GM12878 (cell line): ENCODE results near the gene EIF5B. TPM values are rescaled to one million over a fixed set of nuclear protein-coding genes. Genes with fewer than 3 reads are reported as not detected.
"Not testable (repeated sequence)": the region's sequence is repeated elsewhere in the genome, so short reads cannot be mapped to it uniquely, and the experiment has no call there.

Experiments used
- ATAC-seq: fragments of 200-7000 bp; cut with Tn5 transposase; 3 replicates; pipeline ENCODE4 v1.9.1; 2020; ENCODE audit warnings: mild to moderate bottlenecking, moderate library complexity
- BruUV-seq: library from RNA; stranded (reverse); fragments of 400-500 nt; replicated peaks from 2 replicates; lab custom pipeline; 2021; lab: Mats Ljungman, UMichigan
- CTCF ChIA-PET: fragments of 300-600 bp; sonication (Branson Sonifier 250); formaldehyde crosslinking; extraction: SDS; loops from one replicate; lab custom pipeline; 2021; ENCODE audit warnings: inconsistent platforms; lab: Yijun Ruan, JAX
- POLR2A ChIA-PET: fragments of 350-600 bp; formaldehyde crosslinking; extraction: SDS; loops from one replicate; lab custom pipeline; 2021; ENCODE audit warnings: inconsistent platforms; lab: Charles Lee
- RAD21 ChIA-PET: fragments of 300-600 bp; sonication (Branson Sonifier 250); formaldehyde crosslinking; loops from one replicate; lab custom pipeline; 2023; ENCODE audit warnings: antibody characterized with exemption; ENCODE audit not compliant: unreplicated experiment; lab: Charles Lee
- SMC1A ChIA-PET: fragments of 300-600 bp; sonication (Branson Sonifier 250); formaldehyde crosslinking; loops from one replicate; lab custom pipeline; 2023; ENCODE audit not compliant: unreplicated experiment, uncharacterized antibody; lab: Charles Lee
- DNase-seq: peaks from one replicate; pipeline ENCODE4 v3.0.0-alpha.2; 2011; ENCODE audit warnings: low read depth, low spot score
- FAIRE-seq: peaks from 3 replicates; lab custom pipeline; 2011; peaks lifted over from hg19 to GRCh38; lab: Jason Lieb, UNC
- H2AFZ ChIP-seq: 2 replicates; pipeline ENCODE4 v1.6.0; 2011; ENCODE audit warnings: low read depth, low read length, control low read depth; ENCODE audit not compliant: control insufficient read depth
- H3K27ac ChIP-seq: 2 replicates; pipeline ENCODE4 v1.5.1; 2011; ENCODE audit warnings: control low read depth; ENCODE audit not compliant: control insufficient read depth, insufficient read depth
- H3K27me3 ChIP-seq, 2 experiments: replicated peaks in 1 of 2; 2 replicates each; pipeline versions ENCODE4 v1.6.0 to v1.6.1; 2011; ENCODE audit warnings: low read length in 1 of 2; ENCODE audit not compliant: control insufficient read depth in 2 of 2, insufficient read depth in 2 of 2
- H3K36me3 ChIP-seq, 2 experiments: 2 replicates each; pipeline ENCODE4 v1.5.1; 2011; ENCODE audit warnings: low read length in 1 of 2; ENCODE audit not compliant: control insufficient read depth in 2 of 2, insufficient read depth in 2 of 2
- H3K4me1 ChIP-seq: 2 replicates; pipeline ENCODE4 v1.6.1; 2011; ENCODE audit warnings: mild to moderate bottlenecking, low read length, moderate library complexity, mixed read lengths; ENCODE audit not compliant: control insufficient read depth, insufficient read depth
- H3K4me2 ChIP-seq: 2 replicates; pipeline ENCODE4 v1.6.0; 2011; ENCODE audit warnings: control low read depth; ENCODE audit not compliant: control insufficient read depth, insufficient read depth
- H3K4me3 ChIP-seq: fragments of 200-600 bp; sonication (generic); 2 replicates; pipeline ENCODE4 v1.5.1; 2016
- H3K79me2 ChIP-seq: 2 replicates; pipeline ENCODE4 v1.6.0; 2011; ENCODE audit warnings: low read length; ENCODE audit not compliant: control insufficient read depth, insufficient read depth
- H3K9ac ChIP-seq: 2 replicates; pipeline ENCODE4 v1.8.0; 2011; ENCODE audit warnings: low read length, control low read depth, mixed read lengths; ENCODE audit not compliant: control insufficient read depth, insufficient read depth
- H3K9me3 ChIP-seq: replicated peaks from 3 replicates; pipeline ENCODE4 v1.5.1; 2011; ENCODE audit warnings: mild to moderate bottlenecking, low read length; ENCODE audit not compliant: control insufficient read depth, insufficient read depth
- H4K20me1 ChIP-seq: 2 replicates; pipeline ENCODE4 v1.6.0; 2011; ENCODE audit not compliant: control insufficient read depth, insufficient read depth
- BCL11A ChIP-seq: IDR thresholded peaks from 2 replicates; pipeline ENCODE4 v1.6.1; 2011; ENCODE audit warnings: low read depth, low read length
- EZH2 ChIP-seq: IDR thresholded peaks from 2 replicates; pipeline ENCODE4 v1.6.1; 2012; ENCODE audit warnings: low read depth, mild to moderate bottlenecking, control low read depth, inconsistent platforms, low read length, borderline replicate concordance; ENCODE audit not compliant: control insufficient read depth
- MEF2B ChIP-seq: fragments of 450-650 bp; IDR thresholded peaks from 2 replicates; pipeline ENCODE4 v1.6.1; 2018; ENCODE audit warnings: mild to moderate bottlenecking, moderate library complexity; ENCODE audit not compliant: partially characterized antibody, poor library complexity, severe bottlenecking
- NFYA ChIP-seq: IDR thresholded peaks from 2 replicates; pipeline ENCODE4 v1.6.1; 2011; ENCODE audit warnings: low read depth, mild to moderate bottlenecking, low read length, improper control_type of control experiment, borderline replicate concordance
- NR2F1 ChIP-seq: fragments of 450-650 bp; conservative IDR thresholded peaks from 2 replicates; pipeline ENCODE4 v1.6.1; 2017; ENCODE audit warnings: mild to moderate bottlenecking
- PBX3 ChIP-seq: IDR thresholded peaks from 2 replicates; pipeline ENCODE4 v1.6.1; 2011; ENCODE audit warnings: mild to moderate bottlenecking, low read depth, low read length, moderate library complexity; ENCODE audit not compliant: insufficient replicate concordance
- RAD51 ChIP-seq: fragments of 450-650 bp; IDR thresholded peaks from 2 replicates; pipeline ENCODE4 v1.6.1; 2016; ENCODE audit warnings: moderate library complexity, mild to moderate bottlenecking, inconsistent platforms
- SRF ChIP-seq, 2 experiments: IDR thresholded peaks; 2 replicates each; pipeline ENCODE4 v1.6.1; 2011; ENCODE audit warnings: low read depth in 2 of 2, low read length in 2 of 2, mild to moderate bottlenecking in 1 of 2, moderate library complexity in 1 of 2
- STAT1 ChIP-seq: fragments of 450-650 bp; conservative IDR thresholded peaks from 2 replicates; pipeline ENCODE4 v1.6.1; 2014; ENCODE audit warnings: antibody characterized with exemption, mild to moderate bottlenecking
- TAF1 ChIP-seq: IDR thresholded peaks from 2 replicates; pipeline ENCODE4 v1.6.1; 2011; ENCODE audit warnings: mild to moderate bottlenecking, low read depth, low read length, borderline replicate concordance
- TARDBP ChIP-seq: IDR thresholded peaks from 2 replicates; pipeline ENCODE4 v1.6.1; 2016; ENCODE audit warnings: borderline replicate concordance
- WGBS: methylation state at CpG from one replicate; pipeline ENCODE4 v1.1.6; 2016; ENCODE audit warnings: low lambda C conversion rate; ENCODE audit not compliant: insufficient replicate concordance, insufficient coverage; ENCODE audit errors: missing lambda C conversion rate; 5-methylcytosine and 5-hydroxymethylcytosine counted together
- in situ Hi-C: fragments of 300-500 bp; cut with MboI; formaldehyde crosslinking; loops from 9 replicates; pipeline ENCODE4 v1.14.3; 2018; ENCODE audit warnings: mixed read lengths
- intact Hi-C: fragments of 100-400 bp; cut with micrococcal nuclease; formaldehyde crosslinking; loops from one replicate; pipeline ENCODE4 v1.14.2; 2022; ENCODE audit not compliant: unreplicated experiment
- polyA plus RNA-seq, 11 experiments: library from polyadenylated mRNA; depleted of rRNA in 4 of 11; unstranded in 6 of 11; stranded (reverse) in 5 of 11; fragments of >200 nt; fragmentation: Nextera tagmentation in 4 of 11; fragmentation: Illumina TruSeq in 1 of 11; extraction: Ambion mirVana in 4 of 11; extraction: Trizol in 1 of 11; gene quantifications; 1 replicate in 1 of 11; 2 replicates in 10 of 11; pipeline versions ENCODE4 v1.2.1 to v1.2.3, GENCODE V29; 2011 to 2016; ENCODE audit warnings: inconsistent platforms in 2 of 11, missing spikeins in 2 of 11, low read depth in 1 of 11
- total RNA-seq, 4 experiments: library from RNA; depleted of rRNA in 3 of 4; stranded (reverse); fragments of >200 nt in 3 of 4; fragmentation: Illumina TruSeq in 1 of 4; extraction: Trizol in 1 of 4; gene quantifications; 2 replicates each; pipeline versions ENCODE4 v1.2.1 to v1.2.3, GENCODE V29; 2013 to 2021

Gene EIF5B
- total and polyA plus RNA-seq, 10 of the 15 experiments (the other 5 are each of a cell fraction or from before 2014, with no cell fraction given) = 21.7 to 119 (median 40.8) TPM

GRCh38 chr2:99317161-99317872 lies 19.9 kb upstream of the EIF5B start:
- no peak overlapping the region for H2AFZ ChIP-seq
- H3K9ac ChIP-seq = no peak overlapping the region
- peaks cover 2 to 16% of the 10 kb centered on the region in 2 experiments for H3K36me3 ChIP-seq
- no TSS peak for BruUV-seq
- RAD21 ChIA-PET = no interaction called here
- DNase-seq (no peak), ATAC-seq (no peak), FAIRE-seq (no peak)
- H3K9me3 ChIP-seq = no peaks in the 10 kb centered on the region; the same call in 2 of the 3 replicates
- 97% methylated on average over 9 of the region's 9 CpGs for WGBS
- SMC1A ChIA-PET = no interaction called here
- CTCF ChIA-PET = no interaction called here
- intact Hi-C loops = no loop called here
- no peak overlapping the region for H3K27ac ChIP-seq
- no peak overlapping the region for H3K4me2 ChIP-seq
- H3K27me3 ChIP-seq = no peaks in the 10 kb centered on the region
- H3K4me3 ChIP-seq = no peak overlapping the region
- TF ChIP-seq NR2F1 = no peak
- TF ChIP-seq SRF (IDR thresholded peaks at IDR 0.05; ENCODE audit: low read depth in 2 of 2, low read length in 2 of 2) = no peak
- no peak for TF ChIP-seq MEF2B
- no peak for TF ChIP-seq EZH2
- no peak for TF ChIP-seq TAF1
- TF ChIP-seq STAT1 = no peak
- no peak for TF ChIP-seq TARDBP
- TF ChIP-seq RAD51 = no peak
- no peak for TF ChIP-seq PBX3
- TF ChIP-seq BCL11A = no peak
- no peak for TF ChIP-seq NFYA
- no peaks in the 10 kb centered on the region for H3K4me1 ChIP-seq
- POLR2A ChIA-PET = no interaction called here
- H3K79me2 ChIP-seq = no peaks in the 10 kb centered on the region
- in situ Hi-C loops = no loop called here
- no peaks in the 10 kb centered on the region for H4K20me1 ChIP-seq

- intact Hi-C loops, H3K79me2 ChIP-seq, in situ Hi-C loops, H3K27me3 ChIP-seq, ATAC-seq, RAD21 ChIA-PET, BruUV-seq, H3K9ac ChIP-seq, H3K4me2 ChIP-seq, SMC1A ChIA-PET, H3K27ac ChIP-seq, H3K4me3 ChIP-seq, H2AFZ ChIP-seq, H4K20me1 ChIP-seq, H3K4me1 ChIP-seq, CTCF ChIA-PET, POLR2A ChIA-PET, H3K9me3 ChIP-seq, DNase-seq, FAIRE-seq: not testable (repeated sequence)
- H3K36me3 ChIP-seq = peaks cover 2 to 16% of the 10 kb centered on the region in 2 experiments
- WGBS = 100% methylated on average over 7 of the region's 7 CpGs
Observed at GRCh38 chr2:99317873-99318200, 19.4 kb upstream of the EIF5B start.
